GM18526 (cell line): ENCODE data around the gene STPG2.

Experiments
- POLR2A ChIP-seq: IDR thresholded peaks from 3 replicates; pipeline ENCODE4 v1.6.1; 2011; ENCODE audit not compliant: insufficient read length; ENCODE audit errors: extremely low read depth

The STPG2 gene

DNA sequence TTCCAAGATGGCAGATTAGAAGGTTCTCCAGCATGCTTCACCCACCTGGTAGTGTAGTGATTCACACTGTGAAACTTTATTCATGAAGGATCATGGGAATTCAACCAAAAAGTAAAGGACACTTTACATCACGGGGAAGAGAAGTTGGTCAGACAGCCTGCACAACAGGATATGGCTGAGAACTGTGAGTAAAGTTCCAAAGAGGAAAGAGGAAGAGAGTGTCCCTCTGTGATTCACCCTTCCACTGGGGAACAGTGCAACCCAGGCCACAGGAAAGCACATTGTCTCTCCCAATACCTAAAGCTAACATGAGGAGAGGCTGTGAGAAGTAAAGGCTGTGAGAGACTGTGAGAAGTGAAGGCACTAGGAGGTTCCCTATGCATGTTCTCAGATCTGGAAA lies 137.2 kb downstream of the STPG2 start:
- TF ChIP-seq POLR2A = no peak

DNA sequence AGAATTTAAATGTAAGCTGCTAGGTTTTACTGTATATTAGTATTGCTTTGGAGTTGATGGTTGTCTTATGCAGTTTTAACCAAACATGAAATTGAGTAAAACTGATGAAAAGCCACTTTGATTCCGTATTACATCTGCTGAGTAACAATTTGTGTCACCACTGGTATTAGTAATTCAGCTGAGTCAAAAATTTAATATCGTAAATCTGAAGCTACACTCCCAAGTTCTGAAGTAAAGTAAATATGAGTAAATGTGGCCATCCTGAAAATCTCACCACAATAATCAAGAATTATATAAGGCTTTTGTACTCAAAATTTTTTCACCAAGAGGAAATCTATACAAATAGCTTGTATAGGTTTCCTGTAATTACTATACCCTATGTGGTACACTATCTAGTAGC lies 142.3 kb downstream of the STPG2 start:
- TF ChIP-seq POLR2A = no peak

DNA sequence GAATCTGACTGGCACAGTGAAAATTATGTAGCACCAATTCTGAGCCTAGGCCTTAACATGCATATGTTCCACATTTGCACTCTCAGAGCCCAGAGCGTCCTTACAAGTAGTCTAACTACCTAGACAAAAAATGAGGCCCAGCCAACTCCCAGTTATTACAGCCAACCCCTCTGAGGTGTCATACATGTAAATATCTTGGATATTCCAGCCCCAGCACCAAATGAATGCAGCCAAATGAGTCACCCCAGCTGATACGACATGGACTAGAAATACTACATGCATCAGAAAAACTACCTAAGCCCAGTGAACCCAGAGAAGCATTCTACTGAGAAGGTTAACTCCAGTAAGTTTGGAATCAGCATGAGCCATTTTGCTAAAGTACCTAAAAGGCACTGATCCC lies 145.1 kb downstream of the STPG2 start:
- no peak for TF ChIP-seq POLR2A

DNA sequence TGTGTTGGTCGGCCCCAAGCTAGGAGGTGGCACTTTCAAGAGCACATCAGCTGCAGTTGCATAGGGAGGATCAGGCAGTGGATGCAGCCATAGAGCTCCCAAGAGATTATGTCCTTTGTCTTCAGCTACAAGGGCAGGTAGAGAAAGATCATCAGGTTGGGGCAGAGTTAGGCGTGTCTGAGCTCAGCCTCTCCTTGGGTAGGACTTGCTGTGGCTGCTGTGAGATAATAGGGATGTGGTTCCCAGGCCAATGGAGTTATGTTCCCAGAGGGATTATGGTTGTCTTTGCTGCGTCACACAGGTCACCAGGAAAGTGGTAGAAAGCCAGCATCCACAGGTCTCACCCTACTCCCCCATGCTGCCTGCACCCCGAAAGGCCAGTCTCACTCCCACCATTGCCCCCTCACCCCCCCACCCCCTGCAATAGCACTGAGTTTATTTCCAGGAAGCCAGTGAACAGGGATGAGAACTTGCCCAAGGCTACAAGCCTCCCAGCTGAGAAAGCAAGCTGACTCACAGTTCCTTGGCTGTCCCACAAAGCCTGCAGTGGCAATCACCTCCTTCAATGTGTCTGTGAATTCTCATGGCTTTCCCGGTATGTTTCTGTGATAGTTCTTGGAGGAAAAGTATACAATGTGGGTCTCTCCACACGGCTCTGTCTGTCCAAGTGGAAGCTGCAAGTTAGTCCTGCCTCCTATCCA lies 148.4 kb downstream of the STPG2 start:
- no peak for TF ChIP-seq POLR2A

DNA sequence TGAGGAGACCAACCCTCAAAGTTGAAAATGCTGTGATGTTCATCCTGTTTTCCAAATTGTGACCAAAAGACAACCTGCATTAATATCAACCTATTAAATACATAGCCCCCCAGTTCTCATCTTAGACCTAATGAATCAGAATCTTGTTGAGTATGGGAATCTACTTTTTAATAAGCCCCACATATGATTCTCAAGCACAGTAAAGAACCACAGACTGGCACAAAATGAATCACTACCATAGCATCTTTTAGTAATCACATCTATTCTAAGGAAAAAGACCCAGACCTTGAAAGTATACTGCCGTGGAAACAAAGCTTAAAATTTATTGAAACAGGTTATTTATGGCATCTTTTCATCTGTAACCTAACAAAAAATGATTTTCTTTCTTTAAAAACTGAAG lies 152.9 kb downstream of the STPG2 start:
- TF ChIP-seq POLR2A = no peak

DNA sequence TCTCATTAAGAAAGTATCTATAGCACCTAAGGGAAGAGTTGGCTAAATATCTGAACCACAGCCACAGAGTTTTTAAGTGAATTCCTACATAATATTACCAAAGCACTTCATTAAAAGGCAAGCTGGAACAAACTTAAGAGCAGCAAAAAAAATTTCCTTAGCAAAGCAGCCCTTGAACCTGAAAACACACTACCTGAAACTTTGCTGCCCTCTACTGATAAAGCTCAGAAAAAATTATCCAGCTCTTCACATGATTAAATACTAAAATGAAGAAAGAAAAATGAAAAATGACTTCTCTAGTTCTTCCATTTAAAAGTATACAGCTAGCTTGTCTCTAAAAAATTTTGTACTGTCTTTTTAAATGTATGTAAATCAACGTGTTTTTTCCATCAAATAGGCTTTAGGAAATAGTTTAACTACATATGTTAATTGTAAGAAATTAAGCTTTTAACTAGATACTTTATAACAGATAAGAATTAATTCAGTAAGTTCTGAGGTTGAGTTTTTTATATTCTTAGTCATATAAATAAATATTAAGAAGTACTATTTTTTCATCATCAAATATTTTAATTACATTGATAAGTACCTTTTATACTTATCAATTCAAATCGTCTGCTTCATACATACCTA lies 156.1 kb downstream of the STPG2 start:
- no peak for TF ChIP-seq POLR2A

DNA sequence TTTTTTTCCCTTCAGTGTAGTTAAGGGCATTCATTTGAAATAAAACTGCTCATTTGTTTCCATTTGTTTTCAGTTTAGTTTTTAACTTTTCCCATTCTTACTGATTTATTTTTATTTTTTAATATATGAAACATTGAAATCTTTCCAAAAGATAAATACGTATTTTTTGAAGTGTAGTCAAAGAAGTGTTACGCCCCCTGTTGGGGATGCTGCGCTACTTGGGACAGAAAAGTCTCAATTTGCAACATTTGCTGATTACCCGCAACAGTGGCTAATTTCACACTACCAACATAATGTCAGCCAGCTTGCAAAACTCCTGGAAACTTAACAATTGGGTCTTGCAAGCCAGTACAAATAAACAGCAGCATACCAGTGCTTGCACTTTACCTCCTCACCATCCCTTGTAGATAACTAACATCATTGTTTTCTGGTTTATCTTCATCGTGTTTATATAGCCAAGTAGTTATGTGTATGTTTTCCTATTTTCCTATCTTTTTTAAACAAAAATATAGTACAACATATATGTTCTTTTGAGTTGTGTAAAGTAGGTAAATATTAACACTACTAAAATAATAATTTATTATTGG lies 158.6 kb downstream of the STPG2 start:
- no peak for TF ChIP-seq POLR2A

DNA sequence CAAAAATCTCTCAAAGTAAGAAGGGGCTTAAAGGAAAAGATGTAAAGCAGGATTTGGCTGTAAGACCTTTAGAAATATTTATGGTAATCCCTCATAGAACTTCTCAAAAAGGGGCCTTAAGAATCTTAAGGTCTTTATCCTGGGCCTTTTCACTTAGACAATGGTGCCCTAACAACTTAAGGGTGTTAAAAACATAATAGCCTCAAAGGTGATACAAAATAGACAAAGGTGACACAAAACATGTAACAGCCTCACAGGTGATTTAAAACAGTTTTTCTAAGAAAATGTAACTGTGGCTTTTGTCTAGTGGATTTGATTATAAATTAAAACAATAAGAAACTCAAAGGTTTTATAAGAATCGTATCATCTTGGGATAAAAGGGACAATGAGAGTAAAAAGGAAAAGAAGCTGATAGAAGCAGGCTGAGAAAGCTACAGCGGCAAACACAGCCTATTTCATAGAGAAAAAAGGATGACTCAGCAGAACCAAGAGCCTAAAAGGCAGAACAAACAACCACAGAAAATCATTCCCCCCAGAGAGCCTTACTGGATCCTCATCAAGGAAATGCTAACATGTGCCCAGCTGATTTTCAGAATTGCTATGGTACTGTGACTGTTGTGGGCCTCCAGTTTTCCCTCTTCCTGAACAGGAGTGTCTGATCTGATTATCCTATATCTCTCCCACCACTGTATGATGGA lies 164.3 kb downstream of the STPG2 start:
- TF ChIP-seq POLR2A = no peak

DNA sequence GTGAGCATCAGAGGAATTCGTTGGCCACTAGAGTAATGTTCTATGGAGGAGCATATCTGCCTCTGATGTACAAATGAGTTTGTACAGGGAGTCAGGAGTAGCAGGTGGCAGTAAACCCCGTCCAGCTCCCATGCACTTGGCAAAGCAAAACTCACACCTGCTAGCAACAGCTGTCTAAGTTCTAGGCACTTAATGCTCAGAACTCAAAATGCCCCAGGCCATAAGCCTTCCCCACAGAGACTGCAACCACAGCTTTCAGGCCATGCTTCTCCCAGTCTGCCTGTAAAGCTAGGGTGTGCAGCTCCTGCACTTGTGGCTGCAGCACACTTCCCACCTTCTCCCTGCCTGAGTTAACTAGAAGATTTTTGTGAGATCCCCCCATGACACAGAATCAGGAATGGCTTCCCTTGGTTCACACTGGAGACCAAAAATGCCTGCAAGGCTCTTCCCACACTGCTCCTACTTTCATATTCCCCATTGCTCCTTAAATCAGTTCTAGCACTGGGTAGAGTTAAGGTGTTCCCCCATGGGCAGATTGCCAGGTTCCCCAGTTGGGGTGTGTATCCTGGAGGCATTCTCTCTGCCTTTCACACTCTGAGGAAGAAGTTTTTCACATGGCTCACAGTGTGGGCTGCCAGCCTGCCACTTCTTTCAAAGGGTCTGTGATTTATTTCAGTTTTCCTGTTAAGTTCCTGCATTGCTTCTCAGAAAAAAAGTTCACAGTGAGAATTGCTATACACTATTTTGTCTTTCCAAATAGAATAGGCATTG lies 189.9 kb downstream of the STPG2 start:
- no peak for TF ChIP-seq POLR2A

DNA sequence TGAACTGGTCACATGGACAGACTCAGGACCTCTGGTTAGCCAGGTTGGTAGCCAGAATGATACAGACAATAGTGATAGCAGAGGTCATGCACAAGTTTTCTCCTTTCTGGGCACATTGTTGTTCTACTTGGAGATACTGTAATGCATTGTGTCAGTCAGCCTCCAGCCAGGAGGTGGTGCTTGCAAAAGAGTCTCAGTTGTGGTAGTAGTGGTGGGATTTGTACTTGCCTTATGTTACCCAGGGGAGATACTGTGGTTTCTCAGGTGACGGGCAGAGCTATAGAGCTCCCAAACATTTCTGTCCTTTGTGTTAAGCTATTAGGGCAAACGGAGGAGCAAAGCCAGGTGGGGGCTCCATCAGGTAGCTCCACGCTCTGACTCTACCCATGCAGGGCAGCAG lies 190.5 kb downstream of the STPG2 start:
- no peak for TF ChIP-seq POLR2A

DNA sequence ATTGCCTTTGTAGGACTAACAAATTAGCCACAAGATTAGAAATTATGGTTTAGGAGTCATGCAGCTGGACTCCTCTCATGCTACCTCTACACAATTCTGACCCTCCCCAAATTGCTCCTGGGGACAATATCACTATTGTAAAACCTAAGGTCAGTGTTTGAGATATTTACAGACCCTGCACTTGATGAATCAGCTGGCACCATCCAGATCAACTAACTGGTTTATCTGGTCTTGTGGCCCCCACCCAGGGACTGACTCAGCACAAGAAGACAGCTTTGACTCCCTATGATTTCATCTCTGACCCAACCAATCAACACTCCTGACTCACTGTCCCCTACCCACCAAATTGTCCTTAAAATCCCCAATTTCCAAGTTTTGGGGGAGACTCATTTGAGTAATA lies 192.4 kb downstream of the STPG2 start:
- no peak for TF ChIP-seq POLR2A

DNA sequence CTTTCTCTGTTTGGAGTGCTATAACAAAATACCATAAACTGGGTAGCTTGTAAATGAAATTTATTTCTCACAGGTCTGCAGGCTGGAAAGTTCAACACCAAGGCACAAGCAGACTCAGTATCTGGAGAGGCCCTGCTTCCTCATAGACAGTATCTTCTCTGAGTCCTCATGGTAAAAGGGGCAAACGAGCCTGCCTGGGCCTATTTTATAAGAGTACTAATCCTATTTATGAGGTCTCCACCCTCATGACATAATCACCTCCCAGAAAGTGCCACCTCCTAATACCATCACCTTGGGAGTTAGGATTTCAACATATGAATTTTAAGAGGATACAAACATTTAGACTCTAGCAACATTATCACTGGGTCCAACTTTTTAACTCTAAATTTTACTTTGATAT lies 200.3 kb downstream of the STPG2 start:
- TF ChIP-seq POLR2A = no peak

DNA sequence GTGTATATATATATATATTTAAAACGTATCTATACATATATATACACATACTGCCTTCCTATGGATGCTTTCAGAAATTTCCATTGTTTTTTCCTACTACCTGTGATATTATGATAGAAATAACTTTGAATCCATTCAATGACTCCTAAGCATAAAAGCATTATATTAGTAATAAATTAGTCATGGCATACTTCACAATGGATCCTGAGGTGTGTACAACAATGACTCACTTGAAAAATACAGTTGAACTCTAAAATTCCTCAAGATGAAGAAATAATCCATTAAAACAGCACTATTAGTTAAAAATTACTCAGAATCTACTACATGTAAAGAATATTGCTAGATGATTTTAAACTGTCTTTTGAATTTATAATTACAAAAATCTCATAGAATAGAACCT lies 201.1 kb downstream of the STPG2 start:
- TF ChIP-seq POLR2A = no peak

DNA sequence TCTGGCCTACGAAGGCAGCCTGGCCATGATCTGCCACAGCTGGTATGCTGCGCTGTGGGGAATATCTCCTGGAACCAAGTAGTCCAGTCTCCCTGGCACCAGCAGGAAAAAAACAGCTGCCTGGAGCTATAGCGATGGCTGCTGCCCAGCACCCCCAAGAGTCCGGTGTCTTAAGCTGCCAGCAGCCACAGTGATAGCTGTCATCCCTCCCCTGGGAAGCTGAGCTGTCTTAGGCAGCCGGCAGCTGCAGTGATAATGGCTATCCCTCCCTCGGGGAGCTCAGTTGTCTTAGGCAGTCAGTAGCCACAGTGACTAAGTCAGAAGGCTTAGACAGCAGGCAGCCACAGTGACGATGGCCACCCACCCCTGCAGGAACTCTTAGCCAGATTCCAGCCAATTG lies 205.1 kb downstream of the STPG2 start:
- TF ChIP-seq POLR2A = no peak

DNA sequence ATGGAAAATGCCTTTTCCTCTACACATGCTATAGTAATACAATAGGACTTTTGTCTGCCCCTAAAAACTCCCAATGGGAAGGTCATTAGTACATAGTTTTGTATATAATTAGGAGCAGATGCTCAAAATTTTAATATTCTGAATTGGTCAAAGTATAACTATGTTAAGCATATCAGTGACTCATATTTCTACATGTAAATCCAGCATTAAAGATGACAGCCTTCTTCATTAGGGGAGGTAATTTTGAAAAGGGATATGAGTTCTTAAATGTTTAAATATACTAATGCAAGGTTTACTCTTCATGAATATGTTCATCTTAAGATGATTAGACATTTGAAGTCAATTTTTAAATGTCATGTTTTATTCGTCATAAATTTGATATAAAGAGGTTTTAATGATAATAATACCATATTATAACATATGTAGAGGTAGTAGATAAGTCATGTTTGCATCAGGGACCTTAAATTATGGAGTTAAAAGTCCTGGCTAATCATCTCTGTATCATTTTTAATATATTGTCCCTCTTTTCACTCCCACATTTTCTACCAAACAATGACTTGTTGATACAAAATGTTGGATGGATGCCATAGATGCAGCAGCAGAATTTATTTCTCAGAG lies 218.8 kb downstream of the STPG2 start:
- no peak for TF ChIP-seq POLR2A
